ENCODE measurements around the gene CORO2B. TPM values are rescaled to one million over a fixed set of nuclear protein-coding genes. Genes with fewer than 3 reads are reported as not detected.
"Not testable (repeated sequence)": the region's sequence is repeated elsewhere in the genome, so short reads cannot be mapped to it uniquely, and the experiment has no call there.

CORO2B gene
- total and polyA plus RNA-seq, 5 donors, result 5.8 to 13.7 (median 11.1) TPM

- Histone ChIP-seq H3K27ac (ENCODE audit: low read length) (peak overlapping the region; percentile 53), H3K27me3 (ENCODE audit: control insufficient read depth, insufficient read depth) (no peaks in the 10 kb centered on the region), H3K4me3 (ENCODE audit: low read length) (no peak overlapping the region), H3K9me3 (ENCODE audit: control insufficient read depth, low read length) (no peaks in the 10 kb centered on the region), H3K4me1 (ENCODE audit: control insufficient read depth, insufficient read depth, low read length) (peaks cover 21% of the 10 kb centered on the region)
- DNase-seq (peak in 2 of 3 donors; percentile 63 to 84), ATAC-seq (peak; percentile 58 to 82)
- 69% methylated on average over 23 of the region's 23 CpGs for WGBS
- intact Hi-C loops (cut with DNase I), result no loop called here
These were observed 22.7 kb downstream of the CORO2B start for GRCh38 chr15:68601206-68602197.

GRCh38 chr15:68602459-68603215 is 23.8 kb downstream of the CORO2B start:
- WGBS, result 69% methylated on average over 11 of the region's 11 CpGs
- no peak overlapping the region for H3K27ac ChIP-seq (ENCODE audit: low read length)
- no peak for DNase-seq
- no peak overlapping the region for H3K4me3 ChIP-seq (ENCODE audit: low read length)
- no peaks in the 10 kb centered on the region for H3K27me3 ChIP-seq (ENCODE audit: control insufficient read depth, insufficient read depth)
- H3K9me3 ChIP-seq (ENCODE audit: control insufficient read depth, low read length), result no peaks in the 10 kb centered on the region
- H3K4me1 ChIP-seq (ENCODE audit: control insufficient read depth, insufficient read depth, low read length), result peaks cover 21% of the 10 kb centered on the region
- intact Hi-C loops (cut with DNase I), result no loop called here
- no peak for ATAC-seq

GRCh38 chr15:68603216-68603595 is 24.4 kb downstream of the CORO2B start:
- H3K4me1 ChIP-seq (ENCODE audit: control insufficient read depth, insufficient read depth, low read length), result peaks cover 26% of the 10 kb centered on the region
- 85% methylated on average over 5 of the region's 5 CpGs for WGBS
- H3K27ac ChIP-seq (ENCODE audit: low read length), result no peak overlapping the region
- ATAC-seq, result no peak
- intact Hi-C loops (cut with DNase I), result no loop called here
- H3K4me3 ChIP-seq (ENCODE audit: low read length), result no peak overlapping the region
- no peaks in the 10 kb centered on the region for H3K27me3 ChIP-seq (ENCODE audit: control insufficient read depth, insufficient read depth)
- H3K9me3 ChIP-seq (ENCODE audit: control insufficient read depth, low read length), result no peaks in the 10 kb centered on the region
- no peak for DNase-seq

- no peak for ATAC-seq
- H3K4me1 ChIP-seq (ENCODE audit: control insufficient read depth, insufficient read depth, low read length), result peaks cover 24% of the 10 kb centered on the region
- H3K4me3 ChIP-seq (ENCODE audit: low read length), result no peak overlapping the region
- no peak overlapping the region for H3K27ac ChIP-seq (ENCODE audit: low read length)
- no peak for DNase-seq
- no peaks in the 10 kb centered on the region for H3K9me3 ChIP-seq (ENCODE audit: control insufficient read depth, low read length)
- WGBS, result 67% methylated on average over 9 of the region's 9 CpGs
- intact Hi-C loops (cut with DNase I), result no loop called here
- no peaks in the 10 kb centered on the region for H3K27me3 ChIP-seq (ENCODE audit: control insufficient read depth, insufficient read depth)
These were observed 25.2 kb downstream of the CORO2B start for GRCh38 chr15:68603951-68604350.

- DNase-seq; intact Hi-C loops (cut with DNase I); ATAC-seq; H3K4me3 ChIP-seq (ENCODE audit: low read length); H3K9me3 ChIP-seq (ENCODE audit: control insufficient read depth, low read length); H3K27me3 ChIP-seq (ENCODE audit: control insufficient read depth, insufficient read depth); H3K27ac ChIP-seq (ENCODE audit: low read length): not testable (repeated sequence)
- peaks cover 28% of the 10 kb centered on the region for H3K4me1 ChIP-seq (ENCODE audit: control insufficient read depth, insufficient read depth, low read length)
- WGBS, result 66% methylated on average over 10 of the region's 10 CpGs
These were observed 26.2 kb downstream of the CORO2B start for GRCh38 chr15:68604840-68605478.

- intact Hi-C loops (cut with DNase I), result no loop called here
- H3K4me1 ChIP-seq (ENCODE audit: control insufficient read depth, insufficient read depth, low read length), result peaks cover 22% of the 10 kb centered on the region
- ATAC-seq (no peak), DNase-seq (no peak)
- H3K27ac ChIP-seq (ENCODE audit: low read length), result no peak overlapping the region
- 86% methylated on average over 3 of the region's 3 CpGs for WGBS
- no peaks in the 10 kb centered on the region for H3K27me3 ChIP-seq (ENCODE audit: control insufficient read depth, insufficient read depth)
- H3K4me3 ChIP-seq (ENCODE audit: low read length), result no peak overlapping the region
- H3K9me3 ChIP-seq (ENCODE audit: control insufficient read depth, low read length), result no peaks in the 10 kb centered on the region
These were observed 27.6 kb downstream of the CORO2B start for GRCh38 chr15:68606375-68606774.

GRCh38 chr15:68608206-68608843 is 29.5 kb downstream of the CORO2B start:
- Histone ChIP-seq H3K4me1 (ENCODE audit: control insufficient read depth, insufficient read depth, low read length) (peaks cover 21% of the 10 kb centered on the region), H3K9me3 (ENCODE audit: control insufficient read depth, low read length) (no peaks in the 10 kb centered on the region), H3K27ac (ENCODE audit: low read length) (peak overlapping the region; percentile 68), H3K27me3 (ENCODE audit: control insufficient read depth, insufficient read depth) (no peaks in the 10 kb centered on the region), H3K4me3 (ENCODE audit: low read length) (no peak overlapping the region)
- peak; percentile 86 to 88 for ATAC-seq
- intact Hi-C loops (cut with DNase I), result no loop called here
- peak; percentile 95 to 98 (median 98) for DNase-seq
- 31% methylated on average over 8 of the region's 8 CpGs for WGBS

GRCh38 chr15:68608844-68609232 is 30.0 kb downstream of the CORO2B start:
- DNase-seq (no peak), ATAC-seq (no peak)
- WGBS, result 65% methylated on average over 4 of the region's 4 CpGs
- H3K9me3 ChIP-seq (ENCODE audit: control insufficient read depth, low read length), result no peaks in the 10 kb centered on the region
- no peak overlapping the region for H3K4me3 ChIP-seq (ENCODE audit: low read length)
- H3K27me3 ChIP-seq (ENCODE audit: control insufficient read depth, insufficient read depth), result no peaks in the 10 kb centered on the region
- peak overlapping the region; percentile 63 for H3K27ac ChIP-seq (ENCODE audit: low read length)
- intact Hi-C loops (cut with DNase I), result no loop called here
- peaks cover 21% of the 10 kb centered on the region for H3K4me1 ChIP-seq (ENCODE audit: control insufficient read depth, insufficient read depth, low read length)

GRCh38 chr15:68609629-68610028 is 30.8 kb downstream of the CORO2B start:
- Histone ChIP-seq H3K4me1 (ENCODE audit: control insufficient read depth, insufficient read depth, low read length) (peaks cover 21% of the 10 kb centered on the region), H3K4me3 (ENCODE audit: low read length) (no peak overlapping the region), H3K27me3 (ENCODE audit: control insufficient read depth, insufficient read depth) (no peaks in the 10 kb centered on the region), H3K27ac (ENCODE audit: low read length) (peak overlapping the region; percentile 63), H3K9me3 (ENCODE audit: control insufficient read depth, low read length) (no peaks in the 10 kb centered on the region)
- DNase-seq (peak; percentile 93 to 97 (median 94)), ATAC-seq (peak; percentile 92 to 94)
- intact Hi-C loops (cut with DNase I), result no loop called here
- WGBS, result 56% methylated on average over 7 of the region's 7 CpGs

GRCh38 chr15:68610825-68611224 is 32.0 kb downstream of the CORO2B start:
- DNase-seq (no peak), ATAC-seq (no peak)
- Histone ChIP-seq H3K27ac (ENCODE audit: low read length) (peak overlapping the region; percentile 40), H3K9me3 (ENCODE audit: control insufficient read depth, low read length) (no peaks in the 10 kb centered on the region), H3K4me3 (ENCODE audit: low read length) (no peak overlapping the region), H3K4me1 (ENCODE audit: control insufficient read depth, insufficient read depth, low read length) (peaks cover 24% of the 10 kb centered on the region), H3K27me3 (ENCODE audit: control insufficient read depth, insufficient read depth) (no peaks in the 10 kb centered on the region)
- WGBS, result 59% methylated on average over 8 of the region's 8 CpGs
- intact Hi-C loops (cut with DNase I), result no loop called here

Measured in right cardiac atrium (tissue), 5 donors.